Measurements from ENCODE around the gene GNAZ. TPM values are rescaled to one million over a fixed set of nuclear protein-coding genes. Genes with fewer than 3 reads are reported as not detected.

Gene GNAZ
- total and polyA plus RNA-seq, 2 of the 8 experiments (the other 6 are each of a cell fraction or from before 2014, with no cell fraction given) = 6.6 to 9.6 TPM

GRCh38 chr22:23159291-23159630, 88.9 kb downstream of the GNAZ start (continued):
- TF ChIP-seq JUN (IDR thresholded peaks at IDR 0.05; ENCODE audit: low read depth, low read length) (no peak), YY1 (IDR thresholded peaks at IDR 0.05; ENCODE audit: low read depth, low read length) (no peak), CTBP2 (IDR thresholded peaks at IDR 0.05; ENCODE audit: borderline replicate concordance, insufficient read depth, insufficient read length, low read length) (no peak), KDM4A (IDR thresholded peaks at IDR 0.05; ENCODE audit: low read depth, low read length, severe bottlenecking) (no peak), TEAD4 (IDR thresholded peaks at IDR 0.05; ENCODE audit: low read depth, low read length) (no peak), CBX8 (IDR thresholded peaks at IDR 0.05; ENCODE audit: borderline replicate concordance, low read depth, low read length) (no peak)
